Tibial artery (tissue), 4 donors: Measurements from ENCODE around the gene SCMH1.
A peak's percentile ranks its signal among the peaks of the same experiment; 100 is the strongest.

Source experiments
- DNase-seq, 2 donors: peaks; one replicate each; pipeline ENCODE4 v3.0.0-alpha.2; 2019
- H3K27ac ChIP-seq, 2 donors: fragments of 200-600 bp; sonication (generic) in 1 of 2; 1 replicate in 1 of 2; 2 replicates in 1 of 2; pipeline ENCODE4 v1.5.1; 2018 to 2019; ENCODE audit warnings: mild to moderate bottlenecking in 1 of 2
- H3K27me3 ChIP-seq, 2 donors: fragments of 200-600 bp; sonication (generic) in 1 of 2; one replicate each; pipeline versions ENCODE4 v1.5.1 to v1.6.0; 2016 to 2019
- H3K36me3 ChIP-seq, 3 donors: fragments of 200-600 bp; sonication (generic) in 2 of 3; one replicate each; pipeline ENCODE4 v1.5.1; 2016 to 2019; ENCODE audit warnings: mild to moderate bottlenecking in 2 of 3
- H3K4me1 ChIP-seq, 4 donors: fragments of 200-600 bp; sonication (generic) in 2 of 4; 1 replicate in 3 of 4; 2 replicates in 1 of 4; pipeline ENCODE4 v1.5.1; 2016 to 2019
- H3K4me3 ChIP-seq, 2 donors: fragments of 200-600 bp; sonication (generic) in 1 of 2; 1 replicate in 1 of 2; 2 replicates in 1 of 2; pipeline ENCODE4 v1.5.1; 2018 to 2019; ENCODE audit warnings: mild to moderate bottlenecking in 2 of 2
- H3K9me3 ChIP-seq, 3 donors: fragments of 200-600 bp; sonication (generic) in 1 of 3; one replicate each; pipeline ENCODE4 v1.5.1; 2016 to 2019
- intact Hi-C: fragments of 100-400 bp; cut with DNase I; formaldehyde crosslinking; loops from one replicate; pipeline ENCODE4 v1.15.0; 2023; ENCODE audit warnings: low total_unique reads
- TF ChIP-seq, protein P1 (sequence below), 2 experiments: fragments of 200-600 bp in 1 of 2; fragments of 450-650 bp in 1 of 2; IDR thresholded peaks; one replicate each; pipeline ENCODE4 v1.5.1; 2017 to 2019; ENCODE audit warnings: antibody characterized with exemption in 2 of 2, mild to moderate bottlenecking in 1 of 2, moderate library complexity in 1 of 2

Gene SCMH1

DNA sequence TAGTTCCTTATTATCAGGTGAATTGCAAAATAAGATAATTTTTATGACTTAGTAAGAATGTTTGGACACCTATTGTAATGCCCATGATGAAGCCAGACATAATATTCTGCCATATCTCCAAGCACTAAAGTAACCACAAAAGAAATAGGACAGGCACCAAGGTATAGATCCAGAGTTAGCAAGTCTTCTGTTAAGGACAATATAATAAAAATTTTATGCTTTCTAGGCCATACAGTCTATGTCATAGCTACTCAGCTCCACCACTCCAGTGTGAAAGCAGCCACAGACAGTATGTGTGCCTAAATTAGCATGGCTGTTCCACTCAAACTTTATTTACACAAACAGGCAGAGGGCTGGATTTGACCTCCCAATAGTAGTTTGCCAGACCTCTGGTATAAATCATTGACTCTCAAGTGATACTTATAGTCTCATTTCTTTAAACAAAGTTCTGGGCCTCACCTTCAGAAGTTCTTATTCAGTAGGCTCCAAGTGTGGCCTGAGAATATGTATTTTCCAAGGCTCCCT is 88.3 kb downstream of the SCMH1 start:
- H3K36me3 ChIP-seq, result peaks cover 12 to 15% (median 15%) of the 10 kb centered on the region in 3 donors
- intact Hi-C loops, result no loop called here
- TF ChIP-seq, protein P1, sequence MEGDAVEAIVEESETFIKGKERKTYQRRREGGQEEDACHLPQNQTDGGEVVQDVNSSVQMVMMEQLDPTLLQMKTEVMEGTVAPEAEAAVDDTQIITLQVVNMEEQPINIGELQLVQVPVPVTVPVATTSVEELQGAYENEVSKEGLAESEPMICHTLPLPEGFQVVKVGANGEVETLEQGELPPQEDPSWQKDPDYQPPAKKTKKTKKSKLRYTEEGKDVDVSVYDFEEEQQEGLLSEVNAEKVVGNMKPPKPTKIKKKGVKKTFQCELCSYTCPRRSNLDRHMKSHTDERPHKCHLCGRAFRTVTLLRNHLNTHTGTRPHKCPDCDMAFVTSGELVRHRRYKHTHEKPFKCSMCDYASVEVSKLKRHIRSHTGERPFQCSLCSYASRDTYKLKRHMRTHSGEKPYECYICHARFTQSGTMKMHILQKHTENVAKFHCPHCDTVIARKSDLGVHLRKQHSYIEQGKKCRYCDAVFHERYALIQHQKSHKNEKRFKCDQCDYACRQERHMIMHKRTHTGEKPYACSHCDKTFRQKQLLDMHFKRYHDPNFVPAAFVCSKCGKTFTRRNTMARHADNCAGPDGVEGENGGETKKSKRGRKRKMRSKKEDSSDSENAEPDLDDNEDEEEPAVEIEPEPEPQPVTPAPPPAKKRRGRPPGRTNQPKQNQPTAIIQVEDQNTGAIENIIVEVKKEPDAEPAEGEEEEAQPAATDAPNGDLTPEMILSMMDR (IDR thresholded peaks at IDR 0.05), result no peak
- H3K4me1 ChIP-seq, result peaks cover 0 to 28% (median 13%) of the 10 kb centered on the region in 4 donors
- no peak overlapping the region for H3K4me3 ChIP-seq
- DNase-seq, result no peak
- H3K27ac ChIP-seq, result peak overlapping the region; percentile 69 to 72
- H3K9me3 ChIP-seq, result no peaks in the 10 kb centered on the region
- no peaks in the 10 kb centered on the region for H3K27me3 ChIP-seq

DNA sequence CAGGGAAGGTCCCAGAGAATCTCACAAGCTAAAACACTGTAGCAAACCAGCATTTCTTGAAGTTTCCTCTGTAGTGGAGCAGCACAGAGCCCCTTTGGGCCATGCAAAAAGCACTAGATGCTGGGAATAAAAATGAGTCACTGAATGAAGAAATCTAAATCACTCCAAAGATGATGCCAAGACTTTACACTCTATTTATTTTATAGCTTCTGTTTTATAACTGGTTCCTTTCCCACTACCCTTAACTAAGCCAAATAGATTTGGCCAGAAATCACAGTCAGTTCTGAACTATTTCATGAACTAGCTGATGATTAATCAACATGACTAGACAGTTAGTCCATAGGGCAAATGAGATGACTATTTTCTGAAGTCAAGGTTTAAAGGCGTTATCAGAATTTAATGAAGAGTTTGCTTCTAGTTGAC is 89.5 kb downstream of the SCMH1 start:
- H3K9me3 ChIP-seq, result no peaks in the 10 kb centered on the region
- peaks cover 12 to 15% (median 15%) of the 10 kb centered on the region in 3 donors for H3K36me3 ChIP-seq
- no peak overlapping the region for H3K4me3 ChIP-seq
- peak in 1 of 2 donors; percentile 31 for DNase-seq
- no peaks in the 10 kb centered on the region for H3K27me3 ChIP-seq
- H3K4me1 ChIP-seq, result peaks cover 0 to 28% (median 13%) of the 10 kb centered on the region in 4 donors
- TF ChIP-seq, protein P1 (IDR thresholded peaks at IDR 0.05), result no peak
- intact Hi-C loops, result no loop called here
- H3K27ac ChIP-seq, result peak overlapping the region; percentile 69 to 72

DNA sequence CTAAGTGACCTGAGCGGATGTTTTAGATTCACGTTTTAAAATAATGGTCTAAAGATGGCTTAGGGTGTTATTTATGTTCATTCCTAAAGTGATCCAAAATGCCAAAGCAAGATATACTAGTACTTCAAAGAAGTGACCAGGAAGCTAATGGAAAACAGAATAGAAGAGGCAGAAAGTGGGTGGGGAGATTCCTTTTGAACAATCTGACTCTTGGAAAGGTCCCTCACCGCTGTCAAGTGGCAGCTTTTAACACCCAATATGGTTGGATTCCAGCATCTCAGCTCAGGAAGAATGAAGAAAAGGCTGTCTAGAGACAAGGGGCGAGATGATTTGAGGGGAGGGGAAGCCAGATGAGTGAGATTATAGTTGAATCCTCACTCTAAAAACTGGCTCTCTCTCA is 90.3 kb downstream of the SCMH1 start:
- DNase-seq, result no peak
- TF ChIP-seq, protein P1 (IDR thresholded peaks at IDR 0.05), result no peak
- peaks cover 0 to 28% (median 13%) of the 10 kb centered on the region in 4 donors for H3K4me1 ChIP-seq
- H3K9me3 ChIP-seq, result no peaks in the 10 kb centered on the region
- H3K36me3 ChIP-seq, result peaks cover 12 to 15% (median 15%) of the 10 kb centered on the region in 3 donors
- no peak overlapping the region for H3K4me3 ChIP-seq
- intact Hi-C loops, result no loop called here
- no peaks in the 10 kb centered on the region for H3K27me3 ChIP-seq
- H3K27ac ChIP-seq, result peak overlapping the region; percentile 69 to 72

DNA sequence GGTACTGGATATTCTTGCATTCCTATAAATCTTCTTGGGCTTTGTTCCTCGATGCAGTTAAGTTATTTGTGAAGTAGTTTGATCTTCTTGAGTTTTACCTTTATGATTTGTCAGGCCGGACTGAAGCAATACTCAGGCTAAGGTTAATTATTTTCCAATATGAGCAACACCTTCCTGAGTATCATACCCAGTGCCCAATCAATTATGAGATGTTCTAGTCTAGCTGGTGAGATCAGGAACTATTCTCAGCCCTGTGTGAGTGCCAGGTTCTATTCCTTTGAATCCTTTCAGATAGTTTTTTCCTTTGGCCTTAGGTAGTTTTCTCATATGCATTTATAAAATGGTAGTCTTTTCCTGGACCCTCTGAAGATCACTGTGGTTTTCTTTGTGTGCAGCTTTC is 92.5 kb downstream of the SCMH1 start:
- DNase-seq, result no peak
- no peaks in the 10 kb centered on the region for H3K9me3 ChIP-seq
- H3K4me1 ChIP-seq, result peaks cover 0 to 28% (median 13%) of the 10 kb centered on the region in 4 donors
- intact Hi-C loops, result no loop called here
- TF ChIP-seq, protein P1 (IDR thresholded peaks at IDR 0.05), result no peak
- H3K4me3 ChIP-seq, result no peak overlapping the region
- no peaks in the 10 kb centered on the region for H3K27me3 ChIP-seq
- H3K27ac ChIP-seq, result no peak overlapping the region
- H3K36me3 ChIP-seq, result peaks cover 12 to 15% (median 15%) of the 10 kb centered on the region in 3 donors

DNA sequence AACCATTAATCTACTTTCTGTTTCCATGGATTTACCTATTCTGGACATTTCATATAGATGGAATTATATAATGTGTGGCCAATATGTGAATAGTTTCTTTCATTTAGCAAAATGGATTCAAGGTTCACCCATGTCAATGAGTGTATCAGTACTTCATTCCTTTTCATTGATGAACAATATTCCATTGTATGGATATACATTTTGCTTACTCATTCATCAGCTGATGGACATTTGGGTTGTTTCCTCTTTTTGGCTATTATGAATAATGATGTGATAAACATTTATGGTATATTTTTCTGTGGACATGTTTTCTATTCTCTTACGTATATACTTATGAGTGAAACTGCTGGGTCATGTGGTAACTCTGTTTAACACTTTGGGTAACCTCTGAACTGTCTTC is 97.8 kb downstream of the SCMH1 start:
- no peak overlapping the region for H3K4me3 ChIP-seq
- H3K27me3 ChIP-seq, result no peaks in the 10 kb centered on the region
- H3K4me1 ChIP-seq, result no peaks in the 10 kb centered on the region
- peaks cover 24 to 41% (median 37%) of the 10 kb centered on the region in 3 donors for H3K36me3 ChIP-seq
- no peak overlapping the region for H3K27ac ChIP-seq
- DNase-seq, result no peak
- TF ChIP-seq, protein P1 (IDR thresholded peaks at IDR 0.05), result no peak
- H3K9me3 ChIP-seq, result peaks cover 0 to 8% (median 6%) of the 10 kb centered on the region in 3 donors
- intact Hi-C loops, result no loop called here
